ENCODE data around the gene OR2J2.
"Not testable (repeated sequence)": the region's sequence is repeated elsewhere in the genome, so short reads cannot be mapped to it uniquely, and the experiment has no call there.

OR2J2 gene

DNA sequence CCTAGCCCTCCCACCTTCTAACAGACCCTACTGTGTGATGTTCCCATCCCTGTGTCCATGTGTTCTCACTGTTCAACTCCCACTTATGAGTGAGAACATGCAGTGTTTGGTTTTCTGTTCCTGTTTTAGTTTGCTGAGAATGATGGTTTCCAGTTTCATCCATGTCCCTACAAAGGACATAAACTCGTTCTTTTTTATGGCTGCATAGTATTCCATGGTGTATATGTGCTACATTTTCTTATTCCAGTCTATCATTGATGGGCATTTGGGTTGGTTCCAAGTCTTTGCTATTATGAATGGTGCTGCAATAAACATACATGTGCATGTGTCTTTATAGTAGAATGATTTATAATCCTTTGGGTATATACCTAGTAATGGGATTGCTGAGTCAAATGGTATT, 18.0 kb downstream of the OR2J2 start:
- H3K4me3 Mint-ChIP-seq, H3K27ac Mint-ChIP-seq, H3K9me3 Mint-ChIP-seq, DNase-seq, H3K36me3 Mint-ChIP-seq, H3K27me3 Mint-ChIP-seq, H3K4me1 Mint-ChIP-seq, CTCF ChIA-PET: not testable (repeated sequence)

- CTCF ChIA-PET = no interaction called here
- Mint-ChIP-seq H3K27ac (no peak overlapping the region), H3K36me3 (no peaks in the 10 kb centered on the region)
Observed at GRCh38 chr6:29200767-29201662, 30.3 kb downstream of the OR2J2 start.

DNA sequence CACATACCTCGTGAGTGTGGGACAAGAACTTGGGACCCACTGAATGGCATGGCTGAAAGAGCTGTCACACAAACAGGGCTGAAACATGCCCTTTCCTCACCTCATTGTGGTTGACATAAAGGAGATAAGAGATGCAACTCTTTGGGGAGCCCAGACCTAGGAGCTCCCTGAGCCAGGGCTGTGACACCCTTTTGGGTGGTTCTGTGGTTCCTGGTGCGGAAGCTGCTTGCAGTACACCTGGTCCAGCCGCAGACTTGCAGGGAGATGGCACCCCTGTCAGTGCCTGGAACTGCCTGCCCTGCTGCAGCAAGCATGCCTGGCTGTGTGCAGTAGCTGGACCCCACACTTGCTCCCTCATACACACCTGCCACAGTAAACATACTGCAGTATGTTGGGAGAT, 31.3 kb downstream of the OR2J2 start:
- Mint-ChIP-seq H3K36me3 (no peaks in the 10 kb centered on the region), H3K9me3 (no peaks in the 10 kb centered on the region), H3K27ac (no peak overlapping the region), H3K4me3 (no peak overlapping the region), H3K27me3 (no peaks in the 10 kb centered on the region), H3K4me1 (peaks cover 2% of the 10 kb centered on the region)
- no peak for DNase-seq
- CTCF ChIA-PET = no interaction called here

More at GRCh38 chr6:29200767-29201662, 30.3 kb downstream of the OR2J2 start:
- Mint-ChIP-seq H3K4me3 (no peak overlapping the region), H3K4me1 (peaks cover 2% of the 10 kb centered on the region), H3K9me3 (no peaks in the 10 kb centered on the region), H3K27me3 (no peaks in the 10 kb centered on the region)
- no peak for DNase-seq

- H3K36me3 Mint-ChIP-seq = no peaks in the 10 kb centered on the region
- no peaks in the 10 kb centered on the region for H3K4me1 Mint-ChIP-seq
- no peaks in the 10 kb centered on the region for H3K9me3 Mint-ChIP-seq
- peaks cover 5% of the 10 kb centered on the region for H3K27me3 Mint-ChIP-seq
- DNase-seq = no peak
- CTCF ChIA-PET = no interaction called here
- no peak overlapping the region for H3K27ac Mint-ChIP-seq
- H3K4me3 Mint-ChIP-seq = no peak overlapping the region
Observed at GRCh38 chr6:29211488-29211887, 40.8 kb downstream of the OR2J2 start.

DNA sequence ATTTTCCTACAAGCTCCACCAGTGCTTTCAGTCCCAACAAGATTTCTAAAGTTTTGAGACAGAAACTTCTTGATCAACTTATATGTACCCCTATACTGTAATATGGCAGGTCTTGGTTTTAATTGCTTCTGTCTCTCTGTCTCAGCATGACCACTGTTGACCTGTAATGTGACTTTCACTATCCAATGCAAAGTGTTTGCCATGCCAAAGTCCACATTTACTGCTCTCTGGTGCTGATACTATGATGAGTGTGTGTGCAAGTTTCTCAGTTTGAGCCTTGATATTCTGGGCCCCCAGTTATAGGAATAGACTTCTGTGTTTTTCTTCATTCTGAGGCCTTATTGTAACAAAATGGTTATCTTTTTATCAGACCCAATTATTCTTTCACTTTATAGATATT, 45.8 kb downstream of the OR2J2 start:
- CTCF ChIA-PET = no interaction called here
- H3K36me3 Mint-ChIP-seq = no peaks in the 10 kb centered on the region

DNA sequence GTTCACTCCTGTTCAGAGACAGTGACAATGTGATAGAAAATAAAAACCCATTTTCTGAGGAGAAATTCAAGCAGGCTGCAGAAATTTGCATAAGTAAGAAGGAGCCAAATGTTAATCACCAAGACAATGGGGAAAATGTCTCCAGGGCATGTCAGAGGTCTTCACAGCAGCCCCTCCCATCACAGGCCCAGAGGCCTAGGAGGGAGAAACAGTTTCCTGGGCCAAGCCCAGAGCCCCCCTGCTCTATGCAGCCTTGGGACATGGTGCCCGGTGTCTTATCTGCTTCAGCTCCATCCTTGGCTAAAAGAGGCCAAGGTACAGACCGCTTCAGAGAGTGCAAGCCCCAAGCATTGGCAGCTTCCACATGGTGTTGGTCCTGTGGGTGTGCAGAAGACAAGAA, 46.5 kb downstream of the OR2J2 start:
- DNase-seq, H3K4me1 Mint-ChIP-seq, H3K4me3 Mint-ChIP-seq, H3K27ac Mint-ChIP-seq, H3K9me3 Mint-ChIP-seq, CTCF ChIA-PET, H3K27me3 Mint-ChIP-seq, H3K36me3 Mint-ChIP-seq: not testable (repeated sequence)

More for the DNA sequence above, 45.8 kb downstream of the OR2J2 start:
- Mint-ChIP-seq H3K27ac (no peak overlapping the region), H3K4me3 (no peak overlapping the region), H3K9me3 (no peaks in the 10 kb centered on the region), H3K27me3 (peaks cover 5% of the 10 kb centered on the region), H3K4me1 (no peaks in the 10 kb centered on the region)
- DNase-seq = no peak

DNA sequence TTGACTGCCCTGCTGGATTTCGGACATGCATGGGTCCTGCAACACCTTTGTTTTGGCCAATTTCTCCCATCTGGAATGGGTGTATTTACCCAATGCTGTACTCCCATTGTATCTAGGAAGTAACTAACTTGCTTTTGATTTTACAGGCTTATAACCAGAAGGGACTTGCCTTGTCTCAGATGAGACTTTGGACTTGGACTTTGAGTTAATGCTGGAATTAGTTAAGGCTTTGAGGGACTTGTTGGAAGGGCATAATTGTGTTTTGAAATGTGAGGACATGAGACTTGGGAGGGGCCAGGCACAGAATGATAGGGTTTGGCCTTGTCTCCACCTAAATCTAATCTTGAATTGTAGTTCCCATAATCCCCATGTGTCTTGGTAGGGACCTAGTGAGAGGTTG, 47.3 kb downstream of the OR2J2 start:
- H3K4me3 Mint-ChIP-seq, H3K27me3 Mint-ChIP-seq, CTCF ChIA-PET, H3K9me3 Mint-ChIP-seq, DNase-seq, H3K4me1 Mint-ChIP-seq, H3K36me3 Mint-ChIP-seq, H3K27ac Mint-ChIP-seq: not testable (repeated sequence)

Measured in activated naive CD4-positive, alpha-beta T cell treated with anti-CD3 and anti-CD28 coated beads, Interleukin-2, amount 10 ng/mL, durations not matched to agents 7 days and 5 days (primary cell).